Activated T-cell treated with anti-CD3 and anti-CD28 coated beads for 1 hour (primary cell): ENCODE results near the gene WDR18.
"Not testable (repeated sequence)": the region's sequence is repeated elsewhere in the genome, so short reads cannot be mapped to it uniquely, and the experiment has no call there.

ENCODE experiments used
- DNase-seq: peaks from one replicate; pipeline ENCODE4 v3.0.0-alpha.2; 2020; ENCODE audit warnings: low read depth

WDR18 gene

DNA sequence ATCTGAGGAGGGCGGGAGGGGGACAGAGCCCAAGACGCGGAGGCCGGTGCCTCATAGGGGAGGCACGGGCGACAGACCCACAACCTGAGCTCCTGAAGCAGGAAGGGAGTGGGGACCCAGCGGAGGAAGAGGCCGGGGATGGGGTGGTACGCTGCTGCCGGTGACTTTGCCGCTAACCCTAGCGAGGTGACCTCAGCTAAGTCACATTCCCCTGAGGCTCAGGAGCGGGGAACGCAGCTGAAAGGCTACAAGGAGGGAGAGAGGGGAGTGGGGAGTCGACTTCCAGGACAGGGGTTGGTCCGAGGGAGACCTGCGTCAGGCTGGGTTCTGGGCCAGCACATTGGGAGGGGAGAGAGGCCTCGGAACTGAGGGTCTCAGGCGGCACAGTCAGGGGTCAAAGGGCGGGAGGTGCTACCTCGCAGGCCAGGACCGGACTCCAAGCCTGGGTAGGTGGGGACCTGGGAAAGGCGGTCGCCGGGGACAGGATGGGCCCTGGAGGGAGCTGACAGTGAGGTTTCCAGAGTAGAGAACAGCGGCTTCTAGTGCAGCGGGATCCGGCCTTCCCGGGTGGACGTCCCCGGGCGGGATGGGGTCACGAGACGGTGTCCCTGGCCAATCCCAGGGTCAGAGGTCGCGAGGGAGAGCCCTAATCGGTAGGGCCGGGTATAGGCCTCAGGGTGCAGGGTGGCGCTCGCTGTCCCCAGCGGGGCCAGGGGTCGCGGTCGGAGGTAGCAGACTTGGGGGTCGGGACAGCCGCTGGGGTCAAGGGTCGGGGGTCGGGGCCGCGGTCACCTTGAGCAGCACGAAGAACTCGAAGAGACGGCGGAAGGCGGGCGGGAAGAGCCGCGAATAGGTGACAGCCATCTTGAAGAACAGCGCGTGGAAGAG lies 36.1 kb downstream of the WDR18 start:
- DNase-seq: no peak

DNA sequence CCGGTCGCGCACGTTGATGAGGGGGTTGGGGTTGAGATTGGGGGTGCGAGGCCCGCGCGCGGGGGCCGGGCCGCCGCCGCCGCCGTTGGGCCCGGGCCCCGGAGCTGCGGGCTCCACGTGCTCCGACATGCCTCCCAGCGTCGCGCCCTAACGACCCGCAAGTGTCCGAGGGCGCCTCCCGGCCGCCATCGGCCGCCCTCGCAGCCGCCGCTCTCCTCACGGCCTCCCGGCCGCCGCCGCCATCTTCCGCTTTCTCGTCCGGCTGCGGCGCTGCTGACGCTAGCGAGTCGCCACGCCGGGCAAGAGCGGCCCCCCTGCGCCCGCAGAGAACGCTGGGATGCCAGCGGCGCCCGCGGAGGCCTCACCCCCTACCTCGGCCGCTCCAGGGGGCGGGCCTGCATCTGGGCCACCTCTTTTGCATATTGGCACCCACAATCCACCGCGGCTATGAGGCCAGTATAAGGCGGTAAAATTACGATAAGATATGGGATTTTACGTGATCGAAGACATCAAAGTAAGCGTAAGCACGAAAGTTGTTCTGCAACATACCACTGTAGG lies 36.8 kb downstream of the WDR18 start, which contains the start of gene TMEM259:
TSS of gene TMEM259 (minus strand) at position 256 of the 558 bp plus-strand sequence. CDS start at position 129, 127 bp downstream.
- peak; percentile 97 for DNase-seq

DNA sequence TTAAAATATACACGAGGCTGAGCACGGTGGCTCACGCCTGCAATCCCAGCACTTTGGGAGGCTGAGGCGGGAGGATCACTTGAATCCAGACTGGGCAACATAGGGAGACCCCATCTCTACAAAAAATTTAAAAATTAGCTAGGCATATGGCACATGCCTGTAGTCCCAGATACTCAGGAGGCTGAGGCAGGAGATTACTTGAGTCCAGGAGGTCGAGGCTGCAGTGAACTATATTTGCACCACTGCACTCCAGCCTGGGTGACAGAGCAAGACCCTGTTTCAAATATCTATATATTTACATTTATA lies 39.7 kb downstream of the WDR18 start:
- DNase-seq: not testable (repeated sequence)

DNA sequence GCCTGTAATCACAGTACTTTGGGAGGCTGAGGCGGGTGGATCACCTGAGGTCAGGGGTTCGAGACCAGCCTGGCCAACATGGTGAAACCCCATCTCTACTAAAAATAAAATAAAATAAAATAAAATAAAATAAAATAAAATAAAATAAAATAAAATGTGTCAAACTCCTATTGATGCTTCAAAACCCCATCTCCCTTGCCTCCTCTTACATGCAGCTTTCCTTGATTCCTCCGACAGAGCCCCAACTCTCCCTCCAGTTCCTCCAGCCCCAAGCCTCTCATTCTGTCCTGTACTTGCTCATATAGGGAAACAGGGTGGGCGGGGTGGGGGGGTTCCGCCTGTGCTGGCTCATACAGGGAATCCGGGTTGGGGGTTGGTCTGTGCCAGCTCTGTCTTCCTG lies 40.9 kb downstream of the WDR18 start:
- DNase-seq: not testable (repeated sequence)

DNA sequence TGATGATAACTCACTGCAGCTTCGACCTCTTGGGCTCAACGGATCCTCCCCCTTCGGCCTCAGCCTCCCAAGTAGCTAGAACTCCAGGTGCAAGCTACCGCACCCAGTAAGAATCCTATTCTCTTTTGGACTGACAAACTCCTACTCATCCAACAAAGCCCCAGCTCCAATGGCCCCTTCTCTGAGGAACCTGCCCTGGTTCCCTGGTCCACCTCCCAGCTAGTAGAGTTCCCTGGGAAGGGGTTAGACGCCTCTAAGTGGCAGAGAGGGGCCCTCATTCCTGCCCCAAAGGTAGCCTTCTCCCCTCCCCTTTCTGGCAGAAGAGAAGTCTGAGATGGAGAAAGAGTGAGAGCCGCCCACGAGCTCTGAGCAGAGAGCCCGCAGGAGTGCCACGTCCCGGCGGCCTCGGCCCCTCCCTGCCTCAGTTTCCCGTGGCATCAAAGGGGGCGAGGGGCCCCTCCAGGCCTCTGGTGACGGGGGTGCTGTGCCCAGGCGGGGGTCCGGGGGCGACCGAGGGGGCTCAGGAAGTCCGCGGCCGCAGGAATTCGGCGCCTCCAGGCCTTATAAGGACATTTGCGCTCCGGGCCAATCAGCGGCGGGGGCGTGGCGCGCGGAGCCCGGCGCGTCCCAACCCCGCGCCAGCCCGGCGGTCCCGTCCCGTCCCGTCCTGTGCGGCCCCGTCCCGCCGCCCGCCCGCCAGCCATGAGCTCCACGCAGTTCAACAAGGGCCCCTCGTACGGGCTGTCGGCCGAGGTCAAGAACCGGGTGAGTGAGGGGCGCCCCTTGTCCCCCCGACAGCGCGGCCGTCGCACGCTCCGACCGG lies 42.0 kb downstream of the WDR18 start, which contains the start of gene CNN2:
TSS of gene CNN2 (plus strand) at position 649 of the 823 bp plus-strand sequence. CDS start at position 703, 54 bp downstream.
- peak; percentile 56 for DNase-seq

DNA sequence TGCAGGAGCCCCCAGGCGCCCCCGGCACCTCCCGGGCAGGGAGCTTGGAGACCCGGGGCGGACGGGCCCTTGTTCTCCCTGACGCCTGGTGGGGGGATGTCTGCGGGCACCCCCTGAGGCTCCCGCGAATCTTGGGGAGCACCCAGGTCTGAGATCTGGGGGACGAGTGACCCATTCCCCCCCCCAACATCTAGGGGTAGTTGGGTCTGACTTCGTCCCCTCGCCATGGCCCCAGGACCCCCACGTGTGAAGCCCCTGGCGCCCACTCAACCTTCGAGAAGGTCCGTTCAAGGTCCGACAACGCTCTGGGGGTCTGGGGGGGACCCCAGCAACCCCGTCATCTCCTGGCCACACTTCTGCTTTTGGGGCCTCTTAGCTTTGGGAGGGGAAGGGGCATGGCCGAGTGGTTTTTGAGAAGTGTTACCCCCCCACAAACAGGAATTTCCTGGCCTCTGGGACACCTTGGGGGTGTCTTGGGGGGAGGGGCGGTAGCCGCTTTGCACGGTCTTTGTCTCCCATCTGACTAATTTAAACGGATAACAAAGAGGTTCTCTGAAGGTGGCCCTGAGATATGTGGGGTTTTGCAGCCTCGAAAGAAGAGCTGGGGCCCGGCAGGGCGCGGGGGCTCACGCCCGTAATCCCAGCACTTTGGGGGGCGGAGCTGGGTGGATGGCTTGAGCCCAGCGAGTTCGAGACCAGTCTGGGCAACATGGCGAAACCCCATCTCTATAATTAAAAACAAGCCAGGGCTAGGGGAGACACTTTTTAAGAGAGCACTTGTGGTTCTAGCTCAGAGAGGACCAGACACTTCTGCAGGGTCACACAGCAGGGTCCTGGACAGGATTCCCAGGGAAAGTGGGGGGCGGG lies 42.9 kb downstream of the WDR18 start:
- DNase-seq: no peak

DNA sequence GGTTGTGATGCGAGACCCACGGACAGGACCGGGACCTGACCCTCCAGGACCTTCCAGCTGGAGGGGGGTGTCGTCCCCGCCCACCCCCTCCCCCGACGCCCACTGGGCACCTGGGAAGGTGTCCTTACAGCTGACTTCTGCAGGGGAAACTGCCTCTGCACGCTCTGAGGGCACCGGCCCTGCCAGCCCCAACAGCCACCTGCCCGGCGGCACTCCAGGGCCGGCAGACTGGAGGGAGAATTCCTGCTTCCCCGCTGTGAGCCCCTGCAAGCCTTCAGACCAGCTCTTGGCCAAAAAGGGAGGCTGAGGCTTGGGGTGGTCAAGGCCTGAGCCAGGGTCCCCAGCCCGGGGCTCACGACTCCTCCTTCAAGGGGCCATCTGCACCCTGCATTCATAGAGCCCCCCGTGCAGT lies 43.5 kb downstream of the WDR18 start:
- no peak for DNase-seq

DNA sequence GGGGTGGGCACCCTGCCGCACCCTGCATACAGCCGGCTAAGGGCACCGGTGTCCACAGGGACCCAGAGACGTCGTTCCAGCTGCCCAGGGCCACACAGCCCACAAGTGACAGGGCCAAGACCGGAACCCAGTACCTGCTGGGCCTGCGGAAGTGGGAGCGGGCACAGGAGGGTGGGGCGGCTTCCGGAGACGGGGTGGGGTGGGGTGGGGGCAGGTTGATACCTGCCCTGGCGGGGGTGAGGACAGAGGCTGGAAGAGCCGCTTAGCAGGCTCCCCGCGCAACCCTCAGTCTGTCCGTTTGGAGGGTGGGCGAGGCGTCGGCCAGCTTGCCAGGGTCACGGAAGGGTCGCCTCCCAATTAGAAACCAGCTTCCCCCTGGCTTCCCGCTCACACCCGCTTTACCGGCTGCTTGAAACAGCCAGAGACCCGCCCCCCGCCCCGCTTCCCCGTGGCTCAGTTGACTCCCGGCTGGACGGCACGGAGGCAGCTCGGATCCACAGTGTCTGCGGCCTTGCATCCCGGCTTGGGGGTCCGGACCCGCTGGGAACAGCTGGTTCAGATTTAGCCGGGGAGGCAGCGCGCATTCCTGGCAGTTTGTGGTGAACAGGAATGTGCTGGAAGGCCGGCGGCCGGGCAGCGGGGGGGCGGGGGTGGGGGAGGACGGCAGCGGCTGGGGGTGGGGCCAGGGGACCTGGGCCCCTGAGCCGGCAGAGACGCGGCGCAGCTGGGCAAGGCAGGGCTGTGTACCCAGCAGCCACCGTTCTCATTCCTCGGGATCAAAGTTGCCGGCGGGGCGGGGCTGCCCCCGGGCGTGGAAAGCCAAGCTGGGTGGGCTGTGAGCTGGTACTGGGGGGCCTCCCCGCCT lies 44.1 kb downstream of the WDR18 start:
- DNase-seq: peak; percentile 56

DNA sequence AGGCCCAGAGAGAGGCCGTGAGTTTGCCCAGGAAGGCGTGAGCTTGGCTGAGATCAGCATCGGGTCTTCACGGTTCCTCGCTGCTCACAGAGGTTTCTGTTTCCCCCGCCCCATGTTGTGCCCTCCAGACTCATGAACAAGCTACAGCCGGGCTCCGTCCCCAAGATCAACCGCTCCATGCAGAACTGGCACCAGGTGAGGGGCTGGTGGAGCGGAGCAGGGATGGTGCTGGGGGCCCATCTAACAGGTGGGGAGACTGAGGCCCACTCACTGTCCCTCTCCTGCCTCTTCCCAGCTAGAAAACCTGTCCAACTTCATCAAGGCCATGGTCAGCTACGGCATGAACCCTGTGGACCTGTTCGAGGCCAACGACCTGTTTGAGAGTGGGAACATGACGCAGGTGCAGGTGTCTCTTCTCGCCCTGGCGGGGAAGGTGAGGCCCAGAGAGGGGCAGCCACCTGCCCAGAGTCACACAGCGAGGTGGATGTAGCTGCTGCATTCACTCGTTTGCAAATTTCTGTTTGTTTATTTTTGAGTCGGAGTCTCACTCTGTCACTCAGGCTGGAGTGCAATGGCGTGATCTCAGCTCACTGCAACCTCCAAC lies 48.2 kb downstream of the WDR18 start:
- no peak for DNase-seq

DNA sequence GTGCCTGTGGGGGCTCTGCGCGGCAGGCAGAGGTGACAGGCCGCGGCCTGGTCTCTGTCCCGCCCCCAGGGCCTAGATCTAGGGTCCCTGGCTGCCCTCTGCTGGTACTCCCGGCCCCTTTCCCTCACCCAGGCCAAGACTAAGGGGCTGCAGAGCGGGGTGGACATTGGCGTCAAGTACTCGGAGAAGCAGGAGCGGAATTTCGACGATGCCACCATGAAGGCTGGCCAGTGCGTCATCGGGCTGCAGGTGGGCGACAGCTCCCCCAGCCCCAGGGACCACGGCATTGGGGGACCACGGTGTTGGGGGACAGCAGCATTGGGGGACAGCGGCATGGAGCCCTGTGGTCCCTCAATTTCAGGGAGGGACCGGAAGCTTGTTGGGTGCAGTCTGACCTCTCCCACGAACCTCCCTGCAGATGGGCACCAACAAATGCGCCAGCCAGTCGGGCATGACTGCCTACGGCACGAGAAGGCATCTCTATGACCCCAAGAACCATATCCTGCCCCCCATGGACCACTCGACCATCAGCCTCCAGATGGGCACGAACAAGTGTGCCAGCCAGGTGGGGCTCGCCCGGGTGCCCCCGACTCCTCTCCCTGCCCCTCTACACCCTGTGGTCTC lies 52.0 kb downstream of the WDR18 start:
- no peak for DNase-seq

DNA sequence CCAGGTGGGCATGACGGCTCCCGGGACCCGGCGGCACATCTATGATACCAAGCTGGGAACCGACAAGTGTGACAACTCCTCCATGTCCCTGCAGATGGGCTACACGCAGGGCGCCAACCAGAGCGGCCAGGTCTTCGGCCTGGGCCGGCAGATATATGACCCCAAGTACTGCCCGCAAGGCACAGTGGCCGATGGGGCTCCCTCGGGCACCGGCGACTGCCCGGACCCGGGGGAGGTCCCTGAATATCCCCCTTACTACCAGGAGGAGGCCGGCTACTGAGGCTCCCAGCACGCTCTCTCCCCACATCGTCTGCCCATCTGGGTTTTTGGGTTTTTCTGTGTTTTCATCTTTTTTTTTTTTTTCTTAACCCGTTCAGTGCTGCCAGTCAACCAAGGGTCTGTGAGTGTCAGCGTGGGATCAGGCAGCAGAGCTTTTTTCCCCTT lies 53.5 kb downstream of the WDR18 start:
- DNase-seq: no peak

DNA sequence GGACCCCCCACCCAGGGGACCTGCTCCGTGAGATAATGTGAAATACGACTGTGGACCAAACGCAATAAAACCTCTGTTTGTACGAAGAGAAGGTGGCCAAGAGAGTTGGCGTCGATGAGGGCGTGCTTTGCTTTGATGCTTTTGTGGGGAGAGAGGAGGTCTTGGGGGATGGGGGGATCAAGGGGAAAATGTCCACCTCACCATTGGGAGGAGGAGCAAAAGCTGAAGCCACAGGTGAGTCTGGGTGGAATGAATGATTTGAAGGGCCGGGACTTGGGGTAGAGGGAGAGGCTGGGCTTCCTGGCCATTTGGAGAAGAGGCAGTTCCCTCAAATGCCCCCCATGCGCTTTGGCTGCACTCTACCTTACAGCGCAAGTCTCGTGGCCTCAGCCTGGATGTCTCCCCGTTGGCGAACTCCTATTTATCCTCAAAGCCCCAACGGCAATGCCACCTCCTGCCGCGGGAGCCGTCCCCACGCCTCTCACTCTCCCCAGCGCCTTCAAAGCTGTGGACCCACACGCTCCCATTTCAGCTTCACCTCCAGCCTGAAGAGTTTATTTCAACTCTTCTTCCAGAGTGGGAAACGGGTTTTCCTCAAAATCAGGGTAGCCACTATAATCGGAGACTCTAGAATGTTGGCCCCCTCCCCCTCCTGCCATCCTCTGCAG lies 55.0 kb downstream of the WDR18 start:
- no peak for DNase-seq

DNA sequence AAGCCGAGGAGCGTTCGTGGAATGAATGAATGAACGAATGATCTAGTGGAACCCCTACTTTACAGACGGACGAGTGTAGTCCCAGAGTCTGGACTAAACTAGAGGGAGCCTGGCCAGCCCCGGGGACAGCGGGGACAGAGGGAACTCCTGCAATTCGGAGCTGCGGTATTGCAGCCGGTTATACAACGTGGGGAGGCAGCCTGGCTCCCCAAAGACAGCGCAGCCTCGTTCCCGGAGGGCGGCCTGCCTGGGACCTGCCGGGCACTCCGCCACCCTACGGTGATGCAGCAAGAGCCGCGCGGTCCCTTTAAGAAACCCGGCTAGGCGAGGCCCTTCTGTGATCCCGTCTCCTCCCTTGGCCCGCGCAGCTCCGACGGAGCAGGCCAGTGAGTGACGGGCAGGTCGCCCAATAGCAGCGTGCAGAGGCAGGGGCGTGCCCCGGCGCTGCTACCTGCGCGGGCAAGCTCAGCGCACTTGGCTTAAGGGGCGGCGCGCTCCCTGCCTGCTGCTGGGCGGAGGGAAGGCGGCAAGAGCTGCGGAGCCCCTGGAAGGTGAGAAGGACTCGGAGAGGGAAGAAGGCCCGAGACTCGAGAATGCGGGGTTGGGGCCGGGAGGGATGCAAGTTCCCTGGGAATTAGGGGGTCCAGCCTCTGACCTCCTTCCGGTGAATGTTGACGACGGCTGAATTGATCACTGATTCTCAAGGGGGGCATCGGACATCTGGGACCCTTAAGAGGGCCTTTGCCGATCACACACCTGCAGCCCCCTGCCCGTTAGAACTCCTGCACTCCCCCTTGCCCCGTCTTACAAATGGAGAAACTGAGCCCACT lies 55.7 kb downstream of the WDR18 start, which contains the start of gene ABCA7:
TSS of gene ABCA7 (plus strand) at position 462 of the 830 bp plus-strand sequence. CDS start 1,255 bp downstream, outside the sequence.
- peak; percentile 99 for DNase-seq

DNA sequence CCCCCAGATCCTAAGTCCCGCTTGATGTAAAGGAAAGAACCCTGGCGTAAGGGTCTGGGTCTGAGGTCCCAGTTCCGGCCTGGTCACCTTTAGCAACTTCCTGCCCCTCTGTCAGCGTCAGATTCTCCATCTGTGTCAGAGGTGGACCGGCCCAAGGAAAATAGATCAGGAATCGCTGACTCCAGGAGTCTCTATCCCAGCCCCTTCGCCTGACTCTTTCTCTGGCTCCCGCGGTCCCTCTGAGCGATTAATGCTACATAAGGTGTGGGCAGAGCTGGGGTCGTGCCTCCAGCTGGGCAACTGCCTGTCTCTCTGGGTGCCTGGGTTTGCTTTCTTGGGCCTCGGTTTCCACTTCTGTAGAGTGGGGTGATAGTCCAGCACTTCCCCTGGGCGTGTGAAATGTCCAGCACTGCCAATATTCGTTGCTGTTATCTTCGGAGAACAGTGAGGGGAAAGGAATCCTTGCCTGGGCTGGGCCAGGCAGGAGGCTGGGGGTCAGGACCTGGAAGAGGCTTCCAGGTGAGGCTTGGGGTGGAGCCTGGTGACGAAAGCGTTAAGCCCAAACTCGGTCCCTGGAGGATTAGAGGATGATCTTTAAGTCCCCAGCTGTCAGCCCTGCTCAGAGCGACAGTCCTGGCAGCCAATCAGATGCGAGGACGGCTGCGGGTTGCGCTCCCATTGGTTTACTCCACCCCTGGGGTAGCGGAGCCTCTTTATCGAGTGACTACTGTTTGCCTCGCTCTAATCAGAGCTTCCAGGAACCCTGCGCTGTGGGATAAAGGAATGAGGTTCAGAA lies 56.5 kb downstream of the WDR18 start:
- peak; percentile 82 for DNase-seq

DNA sequence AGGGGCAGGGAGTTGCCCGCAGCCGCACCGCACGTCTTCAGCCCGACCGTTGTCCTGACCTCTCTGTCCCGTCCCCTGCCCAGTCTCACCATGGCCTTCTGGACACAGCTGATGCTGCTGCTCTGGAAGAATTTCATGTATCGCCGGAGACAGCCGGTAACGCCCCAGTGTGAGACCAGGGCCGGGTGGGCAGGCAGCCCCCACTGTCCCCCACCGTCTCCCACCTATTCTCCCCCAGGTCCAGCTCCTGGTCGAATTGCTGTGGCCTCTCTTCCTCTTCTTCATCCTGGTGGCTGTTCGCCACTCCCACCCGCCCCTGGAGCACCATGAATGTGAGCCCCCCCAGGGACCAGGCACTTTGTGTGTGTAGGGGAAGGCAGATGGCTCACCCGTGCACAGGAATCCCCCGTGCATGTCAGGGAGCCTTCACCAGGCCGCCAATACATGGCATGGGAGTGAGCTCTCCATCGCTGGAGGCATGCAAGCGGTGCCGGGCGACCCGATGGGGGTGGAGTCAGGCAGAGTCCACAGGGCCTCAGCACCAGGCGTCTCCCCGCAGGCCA lies 57.2 kb downstream of the WDR18 start:
- no peak for DNase-seq

DNA sequence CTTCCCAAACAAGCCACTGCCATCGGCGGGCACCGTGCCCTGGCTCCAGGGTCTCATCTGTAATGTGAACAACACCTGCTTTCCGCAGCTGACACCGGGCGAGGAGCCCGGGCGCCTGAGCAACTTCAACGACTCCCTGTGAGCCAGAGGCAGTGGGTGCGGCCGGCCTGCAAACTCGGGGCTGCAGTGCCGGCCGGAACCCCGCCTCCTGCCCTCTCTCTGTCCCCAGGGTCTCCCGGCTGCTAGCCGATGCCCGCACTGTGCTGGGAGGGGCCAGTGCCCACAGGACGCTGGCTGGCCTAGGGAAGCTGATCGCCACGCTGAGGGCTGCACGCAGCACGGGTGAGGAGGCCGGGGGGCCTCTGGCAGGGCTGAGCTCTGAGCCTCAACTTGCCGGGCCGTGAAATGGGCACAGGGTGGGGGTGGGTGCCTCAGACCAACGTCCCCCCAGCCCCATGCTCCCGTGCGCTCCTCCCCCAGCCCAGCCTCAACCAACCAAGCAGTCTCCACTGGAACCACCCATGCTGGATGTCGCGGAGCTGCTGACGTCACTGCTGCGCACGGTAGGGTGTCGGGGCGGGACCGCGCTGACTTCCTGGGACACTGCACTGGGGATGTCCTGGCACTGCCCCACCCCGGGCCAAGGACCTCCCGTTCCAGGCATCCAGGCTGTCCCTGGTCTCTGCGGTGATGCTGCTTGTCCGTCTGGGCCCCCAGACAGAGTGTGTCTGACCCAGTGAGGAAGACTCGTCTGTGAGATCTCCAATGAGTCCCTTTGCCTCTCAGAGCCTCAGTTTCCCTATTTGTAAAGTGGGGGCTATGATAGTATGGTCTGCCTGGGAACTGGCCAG lies 57.9 kb downstream of the WDR18 start:
- no peak for DNase-seq
